Stomach smooth muscle (tissue), 2 donors: ENCODE measurements around the gene FRMD4B.

Source experiments
- H3K27ac ChIP-seq: one replicate; pipeline ENCODE4 v1.7.0; 2013; ENCODE audit warnings: mild to moderate bottlenecking, low read length, inconsistent platforms
- H3K27me3 ChIP-seq, 2 donors: one replicate each; pipeline ENCODE4 v1.7.0; 2013; ENCODE audit warnings: low read length in 2 of 2; ENCODE audit not compliant: insufficient read depth in 2 of 2, control insufficient read depth in 1 of 2
- H3K36me3 ChIP-seq, 2 donors: one replicate each; pipeline ENCODE4 v1.7.0; 2013; ENCODE audit warnings: low read length in 2 of 2; ENCODE audit not compliant: control insufficient read depth in 2 of 2, insufficient read depth in 2 of 2
- H3K4me1 ChIP-seq: one replicate; pipeline ENCODE4 v1.7.0; 2013; ENCODE audit warnings: low read length; ENCODE audit not compliant: control insufficient read depth, insufficient read depth
- H3K4me3 ChIP-seq, 2 donors: one replicate each; pipeline ENCODE4 v1.7.0; 2013; ENCODE audit warnings: low read length in 2 of 2
- H3K9ac ChIP-seq, 2 donors: one replicate each; pipeline ENCODE4 v1.7.0; 2013; ENCODE audit warnings: low read length in 2 of 2, mild to moderate bottlenecking in 1 of 2
- H3K9me3 ChIP-seq, 2 donors: one replicate each; pipeline ENCODE4 v1.7.0; 2013; ENCODE audit warnings: low read length in 2 of 2; ENCODE audit not compliant: control insufficient read depth in 2 of 2
- donor health status: healthy.
- donor health status: Pancreatic carcinoma.

FRMD4B gene

GRCh38 chr3:69174871-69175737 lies 210.8 kb downstream of the FRMD4B start:
- H3K27ac ChIP-seq: no peak overlapping the region
- H3K9me3 ChIP-seq: no peaks in the 10 kb centered on the region
- H3K9ac ChIP-seq: no peak overlapping the region
- H3K36me3 ChIP-seq: no peaks in the 10 kb centered on the region
- no peaks in the 10 kb centered on the region for H3K4me1 ChIP-seq
- H3K27me3 ChIP-seq: no peaks in the 10 kb centered on the region
- no peak overlapping the region for H3K4me3 ChIP-seq

GRCh38 chr3:69174445-69174844 lies 211.4 kb downstream of the FRMD4B start:
- H3K9me3 ChIP-seq: no peaks in the 10 kb centered on the region
- no peaks in the 10 kb centered on the region for H3K36me3 ChIP-seq
- no peak overlapping the region for H3K9ac ChIP-seq
- no peaks in the 10 kb centered on the region for H3K27me3 ChIP-seq
- no peak overlapping the region for H3K4me3 ChIP-seq
- no peaks in the 10 kb centered on the region for H3K4me1 ChIP-seq
- H3K27ac ChIP-seq: no peak overlapping the region

GRCh38 chr3:69172058-69172457 lies 213.8 kb downstream of the FRMD4B start:
- no peak overlapping the region for H3K9ac ChIP-seq
- H3K9me3 ChIP-seq: no peaks in the 10 kb centered on the region
- no peak overlapping the region for H3K27ac ChIP-seq
- no peaks in the 10 kb centered on the region for H3K36me3 ChIP-seq
- no peaks in the 10 kb centered on the region for H3K4me1 ChIP-seq
- no peaks in the 10 kb centered on the region for H3K27me3 ChIP-seq
- no peak overlapping the region for H3K4me3 ChIP-seq

GRCh38 chr3:69166446-69166845 lies 219.4 kb downstream of the FRMD4B start:
- H3K4me3 ChIP-seq: no peak overlapping the region
- H3K27ac ChIP-seq: no peak overlapping the region
- no peak overlapping the region for H3K9ac ChIP-seq
- H3K4me1 ChIP-seq: no peaks in the 10 kb centered on the region
- no peaks in the 10 kb centered on the region for H3K9me3 ChIP-seq
- H3K36me3 ChIP-seq: no peaks in the 10 kb centered on the region
- H3K27me3 ChIP-seq: no peaks in the 10 kb centered on the region

DNA sequence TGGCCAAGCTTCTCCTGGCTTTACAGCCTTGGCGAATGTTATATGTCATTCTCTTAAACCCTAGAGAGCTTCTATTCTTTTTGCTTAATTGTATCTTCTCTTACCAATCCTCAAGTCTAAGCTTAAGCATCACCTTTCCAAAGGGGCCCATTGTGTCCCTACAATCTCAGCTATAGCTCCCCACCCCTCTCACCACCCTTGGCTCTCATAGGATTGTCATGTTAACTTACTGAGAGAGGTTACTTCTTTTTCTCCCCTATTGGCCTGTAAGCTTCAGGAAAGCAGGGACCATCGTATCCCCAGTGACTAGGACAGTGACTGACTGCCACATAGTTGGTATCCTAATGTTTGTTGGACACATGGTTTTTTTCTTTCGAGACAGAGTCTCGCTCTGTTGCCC lies 220.1 kb downstream of the FRMD4B start:
- Histone ChIP-seq H3K4me1 (no peaks in the 10 kb centered on the region), H3K9ac (no peak overlapping the region), H3K4me3 (no peak overlapping the region), H3K27me3 (no peaks in the 10 kb centered on the region), H3K36me3 (no peaks in the 10 kb centered on the region), H3K27ac (no peak overlapping the region), H3K9me3 (no peaks in the 10 kb centered on the region)

GRCh38 chr3:69164296-69164695 lies 221.6 kb downstream of the FRMD4B start:
- Histone ChIP-seq H3K9ac (no peak overlapping the region), H3K4me3 (no peak overlapping the region), H3K4me1 (no peaks in the 10 kb centered on the region), H3K36me3 (no peaks in the 10 kb centered on the region), H3K27ac (no peak overlapping the region), H3K27me3 (no peaks in the 10 kb centered on the region), H3K9me3 (no peaks in the 10 kb centered on the region)

GRCh38 chr3:69162308-69162980 lies 223.4 kb downstream of the FRMD4B start:
- no peak overlapping the region for H3K9ac ChIP-seq
- no peaks in the 10 kb centered on the region for H3K4me1 ChIP-seq
- no peak overlapping the region for H3K27ac ChIP-seq
- no peaks in the 10 kb centered on the region for H3K9me3 ChIP-seq
- no peak overlapping the region for H3K4me3 ChIP-seq
- no peaks in the 10 kb centered on the region for H3K27me3 ChIP-seq
- no peaks in the 10 kb centered on the region for H3K36me3 ChIP-seq

DNA sequence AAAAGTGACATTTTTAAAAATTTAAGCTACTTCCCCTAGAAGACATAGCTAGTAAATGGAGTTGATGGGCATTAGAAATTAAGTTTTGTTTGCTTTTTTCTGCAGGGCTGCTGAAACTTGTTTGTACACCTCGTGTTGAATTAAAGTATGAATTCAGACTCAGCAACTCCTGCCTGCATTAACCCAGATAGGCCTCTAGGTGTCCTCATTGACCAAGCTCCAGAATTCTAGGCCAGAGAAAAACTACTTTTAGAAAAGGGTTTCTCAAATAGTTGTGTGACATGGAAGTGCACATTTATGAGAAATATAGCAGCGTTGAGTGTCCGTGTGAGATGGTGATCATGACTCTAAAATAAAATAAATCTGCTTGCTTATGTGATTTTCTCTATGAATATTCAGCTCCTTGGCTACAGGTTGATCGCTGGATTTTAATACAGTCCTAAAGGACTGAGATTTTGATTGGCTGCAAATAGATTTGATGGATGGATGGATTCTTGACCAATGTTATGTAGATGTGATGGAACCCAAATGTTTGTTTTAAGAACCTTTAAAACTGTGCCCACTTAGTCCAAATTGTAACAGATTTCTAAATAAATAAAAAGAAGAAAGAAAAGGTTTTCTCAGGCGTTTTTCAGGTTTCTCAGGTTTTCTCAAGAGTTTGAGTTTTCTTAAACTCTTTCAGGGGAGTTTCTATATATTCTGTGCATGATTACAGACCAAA lies 224.1 kb downstream of the FRMD4B start:
- Histone ChIP-seq H3K4me3 (no peak overlapping the region), H3K27ac (no peak overlapping the region), H3K36me3 (no peaks in the 10 kb centered on the region), H3K9me3 (no peaks in the 10 kb centered on the region), H3K27me3 (no peaks in the 10 kb centered on the region), H3K9ac (no peak overlapping the region), H3K4me1 (no peaks in the 10 kb centered on the region)

DNA sequence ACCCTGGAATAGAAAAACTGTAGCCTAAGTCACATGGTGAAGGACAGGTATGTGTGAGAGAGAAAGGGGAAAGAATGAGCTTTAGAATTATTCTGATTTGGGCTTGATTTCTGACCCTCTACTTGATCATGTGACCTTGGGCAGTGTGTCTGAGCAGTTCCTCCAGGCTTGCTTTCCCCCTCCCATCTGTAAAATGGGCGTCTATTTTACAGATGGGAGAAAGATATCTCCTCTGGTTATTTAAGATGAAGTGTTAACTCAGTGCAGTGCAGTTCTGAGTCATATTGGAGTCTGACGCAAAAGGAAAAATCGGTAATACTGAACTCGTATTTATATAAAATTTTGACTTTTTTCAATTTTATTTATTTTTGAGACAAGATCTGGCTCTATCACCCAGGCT lies 225.4 kb downstream of the FRMD4B start:
- Histone ChIP-seq H3K27me3 (no peaks in the 10 kb centered on the region), H3K4me1 (no peaks in the 10 kb centered on the region), H3K27ac (no peak overlapping the region), H3K9ac (no peak overlapping the region), H3K4me3 (no peak overlapping the region), H3K36me3 (no peaks in the 10 kb centered on the region), H3K9me3 (no peaks in the 10 kb centered on the region)

GRCh38 chr3:69160107-69160506 lies 225.8 kb downstream of the FRMD4B start:
- H3K9ac ChIP-seq: no peak overlapping the region
- H3K27me3 ChIP-seq: no peaks in the 10 kb centered on the region
- H3K27ac ChIP-seq: no peak overlapping the region
- no peaks in the 10 kb centered on the region for H3K36me3 ChIP-seq
- no peaks in the 10 kb centered on the region for H3K9me3 ChIP-seq
- no peak overlapping the region for H3K4me3 ChIP-seq
- H3K4me1 ChIP-seq: no peaks in the 10 kb centered on the region
